ENCODE results near the gene TFAP2A. TPM values are rescaled to one million over a fixed set of nuclear protein-coding genes. Genes with fewer than 3 reads are reported as not detected.

TFAP2A gene
- total and polyA plus RNA-seq, 12 donors, result 0.12 to 0.95 (median 0.20) TPM; not detected in 2

DNA sequence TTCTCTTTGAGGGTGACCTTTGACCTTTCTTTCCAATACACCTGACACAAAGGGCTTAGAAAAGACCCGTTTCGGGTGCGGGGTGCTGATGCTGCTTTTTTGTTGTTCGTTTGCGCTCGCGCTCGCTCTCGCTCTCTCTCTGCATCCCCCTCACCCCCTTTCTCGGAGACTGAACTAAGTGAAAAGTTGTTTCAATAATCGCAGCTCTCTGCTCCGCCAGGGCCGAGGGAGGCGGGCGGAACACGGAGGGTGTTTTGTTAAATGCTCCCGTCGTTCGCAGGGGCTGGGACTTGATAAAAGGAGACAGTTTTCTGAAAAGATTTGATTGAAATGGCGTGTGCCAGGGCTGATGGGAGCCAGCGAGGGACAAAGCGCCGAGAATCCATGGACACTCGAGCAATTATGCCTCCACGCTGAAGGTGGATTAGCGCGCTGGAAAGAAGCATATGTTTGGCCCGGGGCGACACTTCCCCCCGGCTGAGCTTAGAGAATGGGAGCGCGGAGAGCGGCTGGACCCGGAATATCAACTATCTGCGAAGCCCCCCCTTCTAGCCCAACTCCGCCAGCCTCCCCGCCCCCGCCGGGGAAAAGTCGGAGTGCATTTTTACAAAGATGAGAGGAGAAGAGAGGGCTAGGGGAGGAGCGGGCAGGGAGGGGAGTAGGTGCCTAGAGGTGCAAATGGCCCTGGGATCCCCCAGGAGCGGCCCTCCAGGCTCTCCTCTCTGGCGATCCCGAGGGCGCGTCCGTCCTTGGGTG is 25.0 kb downstream of the TFAP2A start:
- DNase-seq (no peak), ATAC-seq (no peak)
- Histone ChIP-seq H3K9me3 (no peaks in the 10 kb centered on the region), H3K27me3 (peaks cover 30 to 100% (median 100%) of the 10 kb centered on the region in 7 donors), H3K27ac (no peak overlapping the region), H3K4me3 (no peak overlapping the region), H3K36me3 (no peaks in the 10 kb centered on the region), H3K4me1 (peaks cover 0 to 8% (median 0%) of the 10 kb centered on the region in 9 donors)
- TF ChIP-seq, protein P1, sequence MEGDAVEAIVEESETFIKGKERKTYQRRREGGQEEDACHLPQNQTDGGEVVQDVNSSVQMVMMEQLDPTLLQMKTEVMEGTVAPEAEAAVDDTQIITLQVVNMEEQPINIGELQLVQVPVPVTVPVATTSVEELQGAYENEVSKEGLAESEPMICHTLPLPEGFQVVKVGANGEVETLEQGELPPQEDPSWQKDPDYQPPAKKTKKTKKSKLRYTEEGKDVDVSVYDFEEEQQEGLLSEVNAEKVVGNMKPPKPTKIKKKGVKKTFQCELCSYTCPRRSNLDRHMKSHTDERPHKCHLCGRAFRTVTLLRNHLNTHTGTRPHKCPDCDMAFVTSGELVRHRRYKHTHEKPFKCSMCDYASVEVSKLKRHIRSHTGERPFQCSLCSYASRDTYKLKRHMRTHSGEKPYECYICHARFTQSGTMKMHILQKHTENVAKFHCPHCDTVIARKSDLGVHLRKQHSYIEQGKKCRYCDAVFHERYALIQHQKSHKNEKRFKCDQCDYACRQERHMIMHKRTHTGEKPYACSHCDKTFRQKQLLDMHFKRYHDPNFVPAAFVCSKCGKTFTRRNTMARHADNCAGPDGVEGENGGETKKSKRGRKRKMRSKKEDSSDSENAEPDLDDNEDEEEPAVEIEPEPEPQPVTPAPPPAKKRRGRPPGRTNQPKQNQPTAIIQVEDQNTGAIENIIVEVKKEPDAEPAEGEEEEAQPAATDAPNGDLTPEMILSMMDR (IDR thresholded peaks at IDR 0.05), result no peak
- intact Hi-C loops (cut with DNase I), result no loop called here
- WGBS, 2 donors, result 4 to 6% methylated on average over 47 of the region's 47 CpGs

DNA sequence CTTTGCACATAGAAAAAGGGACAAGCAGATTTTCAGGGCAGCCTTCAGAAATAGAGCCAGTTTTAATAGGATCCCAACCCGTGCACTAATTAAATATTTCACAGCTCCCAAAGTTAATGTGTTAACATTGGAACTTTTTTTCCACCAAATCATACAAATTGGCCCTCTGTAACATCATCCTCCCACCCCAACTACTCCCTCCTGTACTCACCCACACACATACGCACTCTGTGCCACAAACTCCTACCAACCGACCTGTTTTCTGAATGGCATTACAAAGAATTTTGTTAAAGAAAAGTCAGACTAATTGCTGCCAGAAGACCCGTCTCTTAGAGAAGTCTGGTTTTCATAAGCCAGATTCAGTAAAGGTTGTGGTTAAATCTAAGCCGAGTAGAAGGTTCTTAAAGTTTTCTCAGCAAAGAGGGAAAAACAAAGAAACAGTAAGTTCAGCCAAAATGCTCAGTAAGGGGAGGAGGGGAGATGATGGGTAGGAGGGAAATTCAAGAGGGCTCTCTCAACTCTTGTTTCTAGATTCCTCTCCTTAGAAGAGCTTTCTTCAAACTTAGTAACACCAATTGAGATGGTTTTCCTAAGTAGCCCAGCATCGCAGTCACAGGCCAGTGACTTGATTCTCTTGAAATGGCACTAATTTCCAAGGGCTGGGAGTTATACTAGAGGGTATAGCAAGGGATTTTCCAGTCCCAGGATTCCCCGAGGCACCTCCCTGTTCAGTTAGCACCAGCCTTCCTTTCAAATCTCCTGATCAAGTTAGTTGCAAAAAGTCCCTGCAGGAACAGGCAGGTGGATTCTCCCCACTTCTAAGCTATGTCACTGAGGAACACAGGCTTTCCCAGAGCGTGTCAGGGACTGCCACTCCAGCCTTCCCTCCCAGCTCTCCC is 27.9 kb downstream of the TFAP2A start:
- ATAC-seq, result no peak
- Histone ChIP-seq H3K27me3 (peaks cover 47 to 100% (median 100%) of the 10 kb centered on the region in 7 donors), H3K36me3 (no peaks in the 10 kb centered on the region), H3K27ac (no peak overlapping the region), H3K4me3 (no peak overlapping the region), H3K4me1 (peaks cover 0 to 24% (median 10%) of the 10 kb centered on the region in 9 donors), H3K9me3 (no peaks in the 10 kb centered on the region)
- TF ChIP-seq, protein P1 (IDR thresholded peaks at IDR 0.05), result no peak
- 6 to 8% methylated on average over 8 of the region's 8 CpGs for WGBS, 2 donors
- intact Hi-C loops (cut with DNase I), result no loop called here
- no peak for DNase-seq

DNA sequence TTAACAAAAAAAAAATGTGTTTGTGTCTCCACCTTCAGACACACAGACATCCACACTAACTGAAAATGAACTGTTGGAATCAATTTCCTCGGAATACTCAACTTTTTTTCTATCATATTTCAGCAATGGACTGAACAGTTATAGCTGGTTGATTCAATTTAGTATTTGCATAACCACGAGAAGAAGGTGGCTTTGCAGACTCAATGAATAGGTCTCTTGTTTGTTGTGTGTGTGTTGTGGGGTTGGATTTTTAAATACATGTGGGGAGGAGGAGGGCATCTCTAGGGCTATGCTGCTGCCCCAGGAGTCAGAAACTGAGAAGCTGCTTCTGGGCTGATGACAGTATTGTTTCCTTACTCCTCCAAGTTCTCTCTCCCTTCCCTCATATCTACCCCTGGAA is 28.7 kb downstream of the TFAP2A start:
- peaks cover 0 to 24% (median 13%) of the 10 kb centered on the region in 9 donors for H3K4me1 ChIP-seq
- TF ChIP-seq, protein P1 (IDR thresholded peaks at IDR 0.05), result no peak
- ATAC-seq (no peak), DNase-seq (no peak)
- no peak overlapping the region for H3K4me3 ChIP-seq
- intact Hi-C loops (cut with DNase I), result no loop called here
- H3K36me3 ChIP-seq, result no peaks in the 10 kb centered on the region
- H3K27me3 ChIP-seq, result peaks cover 41 to 100% (median 100%) of the 10 kb centered on the region in 7 donors
- no peaks in the 10 kb centered on the region for H3K9me3 ChIP-seq
- 2 to 4% methylated on average over 2 of the region's 2 CpGs for WGBS, 2 donors
- no peak overlapping the region for H3K27ac ChIP-seq

DNA sequence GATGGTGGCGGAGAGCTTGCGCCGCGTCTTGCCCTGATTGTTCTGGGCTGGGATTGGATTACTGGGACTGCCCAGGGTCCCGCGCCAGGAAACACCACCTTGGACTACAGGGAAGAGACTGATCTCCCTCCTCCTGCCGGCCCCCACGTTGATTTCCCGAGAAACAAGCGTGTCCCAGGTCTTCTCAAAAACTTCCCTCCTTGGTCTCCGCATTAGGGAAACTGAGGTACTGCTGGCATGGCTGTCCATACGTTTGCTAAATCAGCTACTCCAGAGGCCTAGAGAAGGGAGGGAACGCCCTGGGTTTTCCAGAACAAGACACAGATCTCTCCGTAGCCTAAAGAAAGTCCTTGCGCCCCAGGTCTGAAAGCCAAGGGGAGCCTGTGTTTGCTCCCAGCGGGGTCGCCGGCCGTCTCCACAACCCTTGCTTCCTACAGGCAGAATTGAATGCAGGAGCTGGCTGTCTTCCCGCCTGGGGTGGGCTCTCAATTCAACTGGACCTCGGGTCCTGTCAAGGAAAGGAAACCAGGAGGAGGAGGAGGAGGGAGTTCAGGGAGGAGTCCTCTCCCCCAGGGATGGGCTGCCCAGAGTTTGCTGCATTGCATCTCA is 29.2 kb downstream of the TFAP2A start:
- Histone ChIP-seq H3K36me3 (no peaks in the 10 kb centered on the region), H3K27me3 (peaks cover 37 to 100% (median 100%) of the 10 kb centered on the region in 7 donors), H3K4me3 (no peak overlapping the region), H3K27ac (no peak overlapping the region), H3K9me3 (no peaks in the 10 kb centered on the region), H3K4me1 (peaks cover 0 to 24% (median 15%) of the 10 kb centered on the region in 9 donors)
- DNase-seq (no peak), ATAC-seq (no peak)
- intact Hi-C loops (cut with DNase I), result no loop called here
- TF ChIP-seq, protein P1 (IDR thresholded peaks at IDR 0.05), result no peak
- WGBS, 2 donors, result 5 to 6% methylated on average over 21 of the region's 21 CpGs

All from heart right ventricle (tissue), 16 donors.